Breast epithelium (tissue), 4 donors: ENCODE results near the gene TM2D1. TPM values are rescaled to one million over a fixed set of nuclear protein-coding genes. Genes with fewer than 3 reads are reported as not detected.

ENCODE experiments used
- DNase-seq, 2 donors: peaks; one replicate each; pipeline ENCODE4 v3.0.0-alpha.2; 2019; ENCODE audit warnings: low spot score in 2 of 2
- H3K27ac ChIP-seq, 2 donors: fragments of 200-600 bp; sonication (generic) in 1 of 2; one replicate each; pipeline ENCODE4 v1.5.1; 2016 to 2019; ENCODE audit warnings: mild to moderate bottlenecking in 1 of 2
- H3K27me3 ChIP-seq, 2 donors: fragments of 200-600 bp; sonication (generic) in 1 of 2; one replicate each; pipeline versions ENCODE4 v1.5.1 to v1.6.0; 2017 to 2019; ENCODE audit warnings: control low read depth in 1 of 2, mild to moderate bottlenecking in 1 of 2
- H3K36me3 ChIP-seq: fragments of 200-600 bp; one replicate; pipeline ENCODE4 v1.5.1; 2019
- H3K4me1 ChIP-seq, 2 donors: fragments of 200-600 bp; sonication (generic); one replicate each; pipeline ENCODE4 v1.5.1; 2016 to 2019; ENCODE audit warnings: control low read depth in 1 of 2
- H3K4me3 ChIP-seq, 3 donors: fragments of 200-600 bp; sonication (generic); 1 replicate in 2 of 3; 2 replicates in 1 of 3; pipeline ENCODE4 v1.5.1; 2016 to 2019; ENCODE audit warnings: mild to moderate bottlenecking in 3 of 3, moderate library complexity in 2 of 3
- H3K9me3 ChIP-seq, 2 donors: fragments of 200-600 bp; sonication (generic) in 1 of 2; one replicate each; pipeline ENCODE4 v1.5.1; 2016 to 2019; ENCODE audit warnings: control low read depth in 1 of 2
- POLR2A ChIP-seq: fragments of 450-650 bp; IDR thresholded peaks from one replicate; pipeline ENCODE4 v1.6.1; 2016; ENCODE audit warnings: antibody characterized with exemption, mild to moderate bottlenecking, moderate library complexity
- POLR2AphosphoS5 ChIP-seq, 3 donors: sonication (generic); formaldehyde crosslinking; IDR thresholded peaks; one replicate each; pipeline ENCODE4 v1.6.1; 2017; ENCODE audit warnings: antibody characterized with exemption in 3 of 3
- intact Hi-C: fragments of 100-400 bp; cut with DNase I; formaldehyde crosslinking; loops from one replicate; pipeline ENCODE4 v1.15.1; 2023; ENCODE audit warnings: low total_unique reads
- total RNA-seq, 3 donors: library from RNA; depleted of rRNA; stranded (reverse); fragments of >200 nt; gene quantifications; one replicate each; pipeline ENCODE4 v1.1.0, GENCODE V29; 2016
- TF ChIP-seq, protein P1 (sequence below), 3 donors: fragments of 450-650 bp; IDR thresholded peaks; one replicate each; pipeline ENCODE4 v1.5.1; 2016 to 2017; ENCODE audit warnings: antibody characterized with exemption in 3 of 3, mild to moderate bottlenecking in 3 of 3, moderate library complexity in 3 of 3

TM2D1 gene
- total RNA-seq, 3 donors from 2014 or later, result 65.4 to 85.9 (median 76.1) TPM

DNA sequence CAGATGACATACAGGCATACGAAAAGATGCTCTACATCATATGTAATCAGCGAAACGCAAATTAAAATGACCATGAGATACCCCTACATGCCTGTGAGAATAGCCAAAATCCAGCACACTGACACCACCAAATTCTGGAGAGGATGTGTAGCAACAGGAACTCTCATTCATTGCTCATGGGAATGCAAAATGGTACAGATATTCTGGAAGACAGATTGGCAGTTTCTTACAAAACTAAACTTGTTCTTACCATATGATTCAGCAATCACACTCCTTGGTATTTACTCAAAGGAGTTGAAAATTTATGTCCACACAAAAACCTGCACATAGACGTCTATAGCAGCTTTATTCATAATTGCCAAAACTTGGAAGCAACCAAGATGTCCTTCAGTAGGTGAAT lies 52.6 kb downstream of the TM2D1 start:
- no peaks in the 10 kb centered on the region for H3K36me3 ChIP-seq
- no peak overlapping the region for H3K27ac ChIP-seq
- H3K27me3 ChIP-seq, result no peaks in the 10 kb centered on the region
- no peaks in the 10 kb centered on the region for H3K9me3 ChIP-seq
- TF ChIP-seq POLR2AphosphoS5 (IDR thresholded peaks at IDR 0.05) (no peak), POLR2A (no peak)
- TF ChIP-seq, protein P1, sequence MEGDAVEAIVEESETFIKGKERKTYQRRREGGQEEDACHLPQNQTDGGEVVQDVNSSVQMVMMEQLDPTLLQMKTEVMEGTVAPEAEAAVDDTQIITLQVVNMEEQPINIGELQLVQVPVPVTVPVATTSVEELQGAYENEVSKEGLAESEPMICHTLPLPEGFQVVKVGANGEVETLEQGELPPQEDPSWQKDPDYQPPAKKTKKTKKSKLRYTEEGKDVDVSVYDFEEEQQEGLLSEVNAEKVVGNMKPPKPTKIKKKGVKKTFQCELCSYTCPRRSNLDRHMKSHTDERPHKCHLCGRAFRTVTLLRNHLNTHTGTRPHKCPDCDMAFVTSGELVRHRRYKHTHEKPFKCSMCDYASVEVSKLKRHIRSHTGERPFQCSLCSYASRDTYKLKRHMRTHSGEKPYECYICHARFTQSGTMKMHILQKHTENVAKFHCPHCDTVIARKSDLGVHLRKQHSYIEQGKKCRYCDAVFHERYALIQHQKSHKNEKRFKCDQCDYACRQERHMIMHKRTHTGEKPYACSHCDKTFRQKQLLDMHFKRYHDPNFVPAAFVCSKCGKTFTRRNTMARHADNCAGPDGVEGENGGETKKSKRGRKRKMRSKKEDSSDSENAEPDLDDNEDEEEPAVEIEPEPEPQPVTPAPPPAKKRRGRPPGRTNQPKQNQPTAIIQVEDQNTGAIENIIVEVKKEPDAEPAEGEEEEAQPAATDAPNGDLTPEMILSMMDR (IDR thresholded peaks at IDR 0.05), result no peak
- intact Hi-C loops, result no loop called here
- no peaks in the 10 kb centered on the region for H3K4me1 ChIP-seq
- no peak overlapping the region for H3K4me3 ChIP-seq
- DNase-seq, result no peak

DNA sequence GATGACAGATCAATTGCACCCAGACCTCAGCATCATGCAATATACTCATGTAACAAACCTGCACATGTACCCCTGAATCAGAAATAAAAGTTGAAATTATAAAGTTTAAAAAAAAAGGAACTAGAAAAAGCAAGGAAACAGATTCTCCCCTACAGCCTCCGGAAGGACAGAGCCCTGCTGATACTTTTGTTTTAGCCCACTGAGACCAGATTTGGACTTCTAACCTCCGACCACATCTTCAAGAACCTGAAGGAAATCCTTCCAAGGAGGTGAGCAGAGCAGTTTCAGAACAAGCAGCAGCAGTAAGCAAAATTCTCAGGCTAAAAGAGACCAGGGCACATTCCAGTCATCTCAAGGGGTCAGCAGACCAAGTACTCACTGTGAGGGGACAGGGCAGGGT lies 54.5 kb downstream of the TM2D1 start:
- TF ChIP-seq, protein P1 (IDR thresholded peaks at IDR 0.05), result no peak
- TF ChIP-seq POLR2AphosphoS5 (IDR thresholded peaks at IDR 0.05) (no peak), POLR2A (no peak)
- H3K9me3 ChIP-seq, result no peaks in the 10 kb centered on the region
- no peaks in the 10 kb centered on the region for H3K36me3 ChIP-seq
- DNase-seq, result no peak
- H3K4me3 ChIP-seq, result no peak overlapping the region
- H3K27ac ChIP-seq, result no peak overlapping the region
- intact Hi-C loops, result no loop called here
- no peaks in the 10 kb centered on the region for H3K4me1 ChIP-seq
- H3K27me3 ChIP-seq, result no peaks in the 10 kb centered on the region

DNA sequence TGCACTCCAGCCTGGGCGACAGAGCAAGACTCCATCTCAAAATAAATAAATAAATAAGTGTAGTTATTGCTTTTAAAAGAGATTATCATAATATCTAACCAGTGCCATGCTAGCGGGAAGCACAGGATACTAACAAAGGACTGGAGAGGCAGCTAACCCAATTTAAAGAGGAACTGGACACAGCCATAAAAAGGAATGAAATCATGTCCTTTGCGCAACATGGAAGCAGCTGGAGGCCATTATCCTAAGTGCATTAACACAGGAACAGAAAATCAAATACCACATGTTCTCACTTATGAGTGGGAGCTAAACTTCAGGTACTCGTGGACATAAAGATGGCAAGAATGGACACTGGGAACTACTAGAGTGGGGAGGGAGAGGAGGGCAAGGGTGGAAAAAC lies 54.9 kb downstream of the TM2D1 start:
- Histone ChIP-seq H3K36me3 (no peaks in the 10 kb centered on the region), H3K4me3 (no peak overlapping the region), H3K4me1 (no peaks in the 10 kb centered on the region), H3K27ac (no peak overlapping the region), H3K9me3 (no peaks in the 10 kb centered on the region), H3K27me3 (no peaks in the 10 kb centered on the region)
- intact Hi-C loops, result no loop called here
- no peak for DNase-seq
- TF ChIP-seq POLR2AphosphoS5 (IDR thresholded peaks at IDR 0.05) (no peak), POLR2A (no peak)
- TF ChIP-seq, protein P1 (IDR thresholded peaks at IDR 0.05), result no peak

DNA sequence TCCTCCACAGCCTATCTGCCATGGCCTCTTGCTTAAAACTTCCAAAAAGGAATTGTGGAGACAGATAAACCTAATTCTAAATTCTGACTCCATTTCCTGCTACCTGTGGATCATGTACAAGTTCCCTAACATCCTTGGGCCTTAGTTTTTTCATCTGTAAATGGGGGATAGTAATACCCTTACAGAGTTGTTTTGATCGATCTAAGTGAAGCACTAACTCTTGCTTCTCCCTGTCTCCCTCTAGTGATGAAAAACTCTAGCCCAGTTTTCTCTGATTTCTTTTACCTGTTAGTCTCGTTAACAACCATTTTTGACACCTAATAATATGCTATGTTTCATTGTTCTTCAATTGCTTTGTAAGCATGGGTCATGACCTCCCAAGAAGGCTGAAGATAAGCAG lies 65.9 kb downstream of the TM2D1 start:
- Histone ChIP-seq H3K9me3 (peaks cover 0 to 4% of the 10 kb centered on the region in 2 donors), H3K27me3 (no peaks in the 10 kb centered on the region), H3K4me1 (no peaks in the 10 kb centered on the region), H3K36me3 (no peaks in the 10 kb centered on the region), H3K4me3 (no peak overlapping the region), H3K27ac (no peak overlapping the region)
- DNase-seq, result no peak
- TF ChIP-seq POLR2A, result no peak
- intact Hi-C loops, result no loop called here

DNA sequence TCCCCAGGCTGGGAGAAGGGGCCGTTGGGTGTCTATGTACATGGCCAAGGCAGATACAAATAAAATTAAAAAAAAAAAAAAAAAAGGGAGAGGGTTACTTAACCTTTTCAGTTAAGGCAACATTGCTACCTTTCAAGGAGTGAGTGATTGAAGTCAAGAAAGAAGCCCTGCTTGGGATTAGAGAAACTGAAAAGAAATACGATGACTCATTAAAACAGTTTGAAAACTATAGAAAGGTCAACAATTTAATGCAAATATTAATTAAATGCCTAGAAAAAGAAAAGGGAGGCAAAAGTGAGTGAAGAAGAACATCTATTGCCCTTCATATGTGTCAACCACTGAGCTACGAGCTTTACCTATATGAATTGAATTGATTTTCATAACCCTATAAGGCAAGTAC lies 69.5 kb downstream of the TM2D1 start:
- no peak overlapping the region for H3K4me3 ChIP-seq
- DNase-seq, result no peak
- H3K4me1 ChIP-seq, result no peaks in the 10 kb centered on the region
- H3K27ac ChIP-seq, result no peak overlapping the region
- no peaks in the 10 kb centered on the region for H3K36me3 ChIP-seq
- H3K27me3 ChIP-seq, result no peaks in the 10 kb centered on the region
- TF ChIP-seq POLR2A (no peak), POLR2AphosphoS5 (IDR thresholded peaks at IDR 0.05) (no peak)
- TF ChIP-seq, protein P1 (IDR thresholded peaks at IDR 0.05), result no peak
- peaks cover 0 to 4% of the 10 kb centered on the region in 2 donors for H3K9me3 ChIP-seq
- intact Hi-C loops, result no loop called here

DNA sequence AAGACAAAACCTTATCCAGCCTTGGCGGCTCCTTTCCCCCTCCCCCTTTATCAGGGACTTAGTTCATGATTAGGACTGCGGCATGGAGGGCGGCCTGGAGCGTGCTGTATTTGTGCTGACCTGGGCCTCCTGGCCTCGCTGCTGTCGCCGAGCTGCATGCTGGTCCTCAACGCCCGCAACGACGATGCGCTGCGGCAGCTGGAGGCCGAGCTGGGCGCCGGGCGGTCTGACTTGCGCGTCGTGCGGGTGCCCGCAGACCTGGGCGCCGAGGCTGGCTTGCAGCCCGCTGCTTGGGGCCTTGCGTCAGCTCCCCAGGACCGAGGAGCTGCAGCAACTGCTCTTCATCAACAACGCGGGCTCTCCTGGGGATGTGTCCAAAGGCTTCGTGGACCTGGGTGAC lies 70.9 kb downstream of the TM2D1 start:
- Histone ChIP-seq H3K4me1 (no peaks in the 10 kb centered on the region), H3K27me3 (no peaks in the 10 kb centered on the region), H3K9me3 (peaks cover 0 to 4% of the 10 kb centered on the region in 2 donors), H3K27ac (no peak overlapping the region), H3K4me3 (no peak overlapping the region), H3K36me3 (no peaks in the 10 kb centered on the region)
- no peak for DNase-seq
- TF ChIP-seq POLR2AphosphoS5 (IDR thresholded peaks at IDR 0.05), result no peak
- TF ChIP-seq, protein P1 (IDR thresholded peaks at IDR 0.05), result no peak
- no peak for TF ChIP-seq POLR2A
- intact Hi-C loops, result no loop called here
